Fibroblast of pulmonary artery (primary cell): ENCODE data around the gene AGPAT3.
A peak's percentile ranks its signal among the peaks of the same experiment; 100 is the strongest.

ENCODE experiments used
- DNase-seq: peaks from one replicate; pipeline ENCODE4 v3.0.0-alpha.2; 2010; ENCODE audit warnings: low read depth
- H3K4me3 ChIP-seq: replicated peaks from 2 replicates; pipeline ENCODE4 v1.5.1; 2011; ENCODE audit warnings: low read depth, mild to moderate bottlenecking, control low read depth, low read length, moderate library complexity
- CTCF ChIP-seq: IDR thresholded peaks from 2 replicates; pipeline ENCODE4 v1.5.1; 2011; ENCODE audit warnings: mild to moderate bottlenecking, control low read depth, low read length, inconsistent platforms; ENCODE audit errors: missing control alignments

AGPAT3 gene

GRCh38 chr21:43827015-43827611, 37.9 kb upstream of the AGPAT3 start:
- TF ChIP-seq CTCF, result no peak
- DNase-seq, result peak; percentile 59

GRCh38 chr21:43829161-43829560, 35.9 kb upstream of the AGPAT3 start:
- H3K4me3 ChIP-seq, result no peak overlapping the region
- TF ChIP-seq CTCF, result no peak
- no peak for DNase-seq

More at GRCh38 chr21:43827015-43827611, 37.9 kb upstream of the AGPAT3 start:
- H3K4me3 ChIP-seq, result no peak overlapping the region

- DNase-seq, result no peak
- no peak for TF ChIP-seq CTCF
- no peak overlapping the region for H3K4me3 ChIP-seq
These were observed 35.4 kb upstream of the AGPAT3 start for GRCh38 chr21:43829575-43830119.

GRCh38 chr21:43832158-43832550, 32.9 kb upstream of the AGPAT3 start:
- DNase-seq, result no peak
- TF ChIP-seq CTCF, result no peak

GRCh38 chr21:43832648-43833047, 32.4 kb upstream of the AGPAT3 start:
- no peak overlapping the region for H3K4me3 ChIP-seq
- TF ChIP-seq CTCF, result no peak
- no peak for DNase-seq

More at GRCh38 chr21:43832158-43832550, 32.9 kb upstream of the AGPAT3 start:
- no peak overlapping the region for H3K4me3 ChIP-seq

GRCh38 chr21:43834146-43834905, 30.7 kb upstream of the AGPAT3 start:
- no peak overlapping the region for H3K4me3 ChIP-seq
- DNase-seq, result no peak
- TF ChIP-seq CTCF, result no peak
